Measurements from ENCODE around the gene CCL1.
"Not testable (repeated sequence)": the region's sequence is repeated elsewhere in the genome, so short reads cannot be mapped to it uniquely, and the experiment has no call there.

CCL1 gene

GRCh38 chr17:34358631-34359030 is 4.4 kb downstream of the CCL1 start:
- DNase-seq (ENCODE audit: low spot score), result no peak

GRCh38 chr17:34357398-34357797 is 5.6 kb downstream of the CCL1 start:
- no peak for DNase-seq (ENCODE audit: low spot score)

GRCh38 chr17:34356194-34356593 is 6.8 kb downstream of the CCL1 start, which contains the start of gene CCL13:
Gene CCL13 (plus strand): TSS chr17:34356480. CDS start chr17:34356527, 47 bp downstream.
- DNase-seq (ENCODE audit: low spot score), result no peak

- DNase-seq (ENCODE audit: low spot score), result no peak
These were observed 8.4 kb downstream of the CCL1 start for GRCh38 chr17:34354637-34355036.

- DNase-seq (ENCODE audit: low spot score), result no peak
These were observed 10.8 kb downstream of the CCL1 start for GRCh38 chr17:34352191-34352590.

GRCh38 chr17:34351096-34351495 is 11.9 kb downstream of the CCL1 start:
- DNase-seq (ENCODE audit: low spot score), result no peak

- DNase-seq (ENCODE audit: low spot score), result no peak
These were observed 13.3 kb downstream of the CCL1 start for GRCh38 chr17:34349751-34350150.

GRCh38 chr17:34347063-34347462 is 16.0 kb downstream of the CCL1 start:
- no peak for DNase-seq (ENCODE audit: low spot score)

GRCh38 chr17:34341916-34342315 is 21.1 kb downstream of the CCL1 start:
- DNase-seq (ENCODE audit: low spot score), result no peak

GRCh38 chr17:34339138-34339770 is 23.8 kb downstream of the CCL1 start:
- DNase-seq (ENCODE audit: low spot score), result no peak

GRCh38 chr17:34337701-34338100 is 25.3 kb downstream of the CCL1 start:
- DNase-seq (ENCODE audit: low spot score), result no peak

- DNase-seq (ENCODE audit: low spot score), result not testable (repeated sequence)
These were observed 35.5 kb downstream of the CCL1 start for GRCh38 chr17:34327580-34327979.

- no peak for DNase-seq (ENCODE audit: low spot score)
These were observed 41.1 kb downstream of the CCL1 start for GRCh38 chr17:34321964-34322363.

- DNase-seq (ENCODE audit: low spot score), result no peak
These were observed 44.0 kb downstream of the CCL1 start, which contains the start of gene CCL8 for GRCh38 chr17:34319039-34319483. Gene CCL8 (plus strand): TSS chr17:34319435. CDS start chr17:34319502, 67 bp downstream.

GRCh38 chr17:34318474-34318873 is 44.6 kb downstream of the CCL1 start:
- no peak for DNase-seq (ENCODE audit: low spot score)

GRCh38 chr17:34314279-34314678 is 48.8 kb downstream of the CCL1 start:
- no peak for DNase-seq (ENCODE audit: low spot score)

- no peak for DNase-seq (ENCODE audit: low spot score)
These were observed 49.9 kb downstream of the CCL1 start for GRCh38 chr17:34313164-34313563.

- DNase-seq (ENCODE audit: low spot score), result no peak
These were observed 51.0 kb downstream of the CCL1 start for GRCh38 chr17:34312080-34312479.

GRCh38 chr17:34311291-34311690 is 51.7 kb downstream of the CCL1 start:
- no peak for DNase-seq (ENCODE audit: low spot score)
